Endothelial cell of umbilical vein (primary cell): ENCODE results near the gene SUCLG1.
"Not testable (repeated sequence)": the region's sequence is repeated elsewhere in the genome, so short reads cannot be mapped to it uniquely, and the experiment has no call there.

Experiments used
- CTCF ChIP-seq, 2 donors: IDR thresholded peaks; 1 replicate in 1 of 2; 2 replicates in 1 of 2; pipeline ENCODE4 v1.5.1; 2011; ENCODE audit warnings: low read length in 2 of 2, mild to moderate bottlenecking in 2 of 2, moderate library complexity in 2 of 2, control low read depth in 1 of 2, inconsistent platforms in 1 of 2, low read depth in 1 of 2; ENCODE audit not compliant: insufficient read depth in 1 of 2; ENCODE audit errors: extremely low read depth in 1 of 2
- GATA2 ChIP-seq: IDR thresholded peaks from 2 replicates; pipeline ENCODE4 v1.7.0; 2011; ENCODE audit warnings: low read depth, mild to moderate bottlenecking, moderate library complexity, mixed read lengths, low read length; ENCODE audit not compliant: insufficient read length, insufficient read depth
- JUN ChIP-seq: IDR thresholded peaks from 2 replicates; pipeline ENCODE4 v1.6.1; 2011; ENCODE audit warnings: borderline replicate concordance, low read depth; ENCODE audit not compliant: insufficient read length, insufficient read depth
- MAX ChIP-seq: IDR thresholded peaks from 2 replicates; pipeline ENCODE4 v1.6.1; 2011; ENCODE audit not compliant: insufficient read depth, insufficient read length
- POLR2AphosphoS5 ChIP-seq: IDR thresholded peaks from 2 replicates; pipeline ENCODE4 v1.6.1; 2012; ENCODE audit warnings: low read depth, mild to moderate bottlenecking, control low read depth, low read length, moderate library complexity; ENCODE audit not compliant: insufficient read depth

GRCh38 chr2:84402111-84402510 lies 57.0 kb downstream of the SUCLG1 start:
- TF ChIP-seq MAX; POLR2AphosphoS5; GATA2; JUN; CTCF (IDR thresholded peaks at IDR 0.05; ENCODE audit: extremely low read depth in 1 of 2, insufficient read depth in 1 of 2, low read depth in 1 of 2, low read length in 2 of 2): not testable (repeated sequence)
